NCI-H2081 treated with DMSO at 0.1 percent for 48 hours (cell line): Measurements from ENCODE around the gene OCEL1.

Experiments
- DNase-seq: peaks from one replicate; lab custom pipeline; 2025; lab: John Stamatoyannopoulos, UW

The OCEL1 gene

GRCh38 chr19:17210296-17210695 is 15.7 kb upstream of the OCEL1 start:
- DNase-seq: no peak

- DNase-seq: no peak
Observed at GRCh38 chr19:17211547-17212446, 14.2 kb upstream of the OCEL1 start.

GRCh38 chr19:17213334-17213733 is 12.7 kb upstream of the OCEL1 start:
- DNase-seq: no peak

GRCh38 chr19:17214508-17215126 is 11.4 kb upstream of the OCEL1 start:
- no peak for DNase-seq

- peak; percentile 46 for DNase-seq
Observed at GRCh38 chr19:17215127-17215971, 10.7 kb upstream of the OCEL1 start, which contains the start of gene USE1. Gene USE1 (plus strand): TSS chr19:17215357. CDS start chr19:17215406, 49 bp downstream.

GRCh38 chr19:17216058-17216670 is 9.9 kb upstream of the OCEL1 start:
- no peak for DNase-seq

GRCh38 chr19:17219286-17219685 is 6.7 kb upstream of the OCEL1 start:
- DNase-seq: no peak

- no peak for DNase-seq
Observed at GRCh38 chr19:17220207-17220758, 5.7 kb upstream of the OCEL1 start.

- DNase-seq: no peak
Observed at GRCh38 chr19:17225053-17225452, 973 bp upstream of the OCEL1 start.

GRCh38 chr19:17227798-17228367 is 1.9 kb downstream of the OCEL1 start:
- no peak for DNase-seq

GRCh38 chr19:17229890-17230289 is 3.9 kb downstream of the OCEL1 start:
- no peak for DNase-seq

GRCh38 chr19:17232258-17232657 is 6.2 kb downstream of the OCEL1 start:
- no peak for DNase-seq

GRCh38 chr19:17234911-17235299 is 8.9 kb downstream of the OCEL1 start:
- DNase-seq: no peak

GRCh38 chr19:17235300-17235970 is 9.4 kb downstream of the OCEL1 start:
- no peak for DNase-seq

- DNase-seq: no peak
Observed at GRCh38 chr19:17235971-17236777, 10.1 kb downstream of the OCEL1 start.

GRCh38 chr19:17236811-17237543 is 11.0 kb downstream of the OCEL1 start:
- DNase-seq: no peak

- no peak for DNase-seq
Observed at GRCh38 chr19:17237747-17238706, 12.0 kb downstream of the OCEL1 start.
